IPS-11a (cell line): ENCODE results near the gene FXR1.
"Not testable (repeated sequence)": the region's sequence is repeated elsewhere in the genome, so short reads cannot be mapped to it uniquely, and the experiment has no call there.

ENCODE experiments used
- H3K4me3 ChIP-seq: one replicate; pipeline ENCODE4 v1.5.1; 2013; ENCODE audit warnings: low read depth, low read length, control low read depth

FXR1 gene

GRCh38 chr3:180932819-180933218 is 20.3 kb downstream of the FXR1 start:
- no peak overlapping the region for H3K4me3 ChIP-seq

GRCh38 chr3:180934638-180935037 is 22.2 kb downstream of the FXR1 start:
- H3K4me3 ChIP-seq: no peak overlapping the region

GRCh38 chr3:180940826-180941225 is 28.4 kb downstream of the FXR1 start:
- H3K4me3 ChIP-seq: no peak overlapping the region

GRCh38 chr3:180947761-180948390 is 35.4 kb downstream of the FXR1 start:
- H3K4me3 ChIP-seq: no peak overlapping the region

GRCh38 chr3:180959691-180960090 is 47.2 kb downstream of the FXR1 start:
- H3K4me3 ChIP-seq: no peak overlapping the region

GRCh38 chr3:180961087-180961486 is 48.6 kb downstream of the FXR1 start:
- H3K4me3 ChIP-seq: no peak overlapping the region

GRCh38 chr3:180961552-180961951 is 49.1 kb downstream of the FXR1 start:
- H3K4me3 ChIP-seq: no peak overlapping the region

GRCh38 chr3:180962530-180962929 is 50.1 kb downstream of the FXR1 start:
- H3K4me3 ChIP-seq: no peak overlapping the region

- H3K4me3 ChIP-seq: no peak overlapping the region
Measured at GRCh38 chr3:180970931-180971330, 58.5 kb downstream of the FXR1 start.

- H3K4me3 ChIP-seq: no peak overlapping the region
Measured at GRCh38 chr3:180973543-180973942, 61.1 kb downstream of the FXR1 start.

- H3K4me3 ChIP-seq: no peak overlapping the region
Measured at GRCh38 chr3:180974286-180974685, 61.8 kb downstream of the FXR1 start.

GRCh38 chr3:180977498-180977897 is 65.0 kb downstream of the FXR1 start:
- no peak overlapping the region for H3K4me3 ChIP-seq

- H3K4me3 ChIP-seq: no peak overlapping the region
Measured at GRCh38 chr3:180979961-180980360, 67.5 kb downstream of the FXR1 start.

GRCh38 chr3:180980611-180981010 is 68.1 kb downstream of the FXR1 start:
- H3K4me3 ChIP-seq: no peak overlapping the region

GRCh38 chr3:180981912-180982311 is 69.4 kb downstream of the FXR1 start:
- H3K4me3 ChIP-seq: no peak overlapping the region

- H3K4me3 ChIP-seq: no peak overlapping the region
Measured at GRCh38 chr3:180983136-180983535, 70.7 kb downstream of the FXR1 start.

GRCh38 chr3:180986366-180986765 is 73.9 kb downstream of the FXR1 start:
- not testable (repeated sequence) for H3K4me3 ChIP-seq

GRCh38 chr3:180987344-180987743 is 74.9 kb downstream of the FXR1 start:
- no peak overlapping the region for H3K4me3 ChIP-seq

GRCh38 chr3:180989291-180990163 is 77.1 kb downstream of the FXR1 start, which contains the start of gene DNAJC19:
DNAJC19 (minus strand) TSS chr3:180989736; CDS start chr3:180989602, 134 bp downstream.
- H3K4me3 ChIP-seq: peak within 1 kb of the TSS; percentile 88

- H3K4me3 ChIP-seq: no peak overlapping the region
Measured at GRCh38 chr3:180990505-180990904, 78.0 kb downstream of the FXR1 start.

GRCh38 chr3:180996415-180996932 is 84.0 kb downstream of the FXR1 start:
- H3K4me3 ChIP-seq: no peak overlapping the region

GRCh38 chr3:181002331-181002730 is 89.9 kb downstream of the FXR1 start:
- not testable (repeated sequence) for H3K4me3 ChIP-seq
